ENCODE data around the gene RANGAP1. TPM values are rescaled to one million over a fixed set of nuclear protein-coding genes. Genes with fewer than 3 reads are reported as not detected.

RANGAP1 gene
- total RNA-seq, 1 donor from 2014 or later = 56.4 TPM

DNA sequence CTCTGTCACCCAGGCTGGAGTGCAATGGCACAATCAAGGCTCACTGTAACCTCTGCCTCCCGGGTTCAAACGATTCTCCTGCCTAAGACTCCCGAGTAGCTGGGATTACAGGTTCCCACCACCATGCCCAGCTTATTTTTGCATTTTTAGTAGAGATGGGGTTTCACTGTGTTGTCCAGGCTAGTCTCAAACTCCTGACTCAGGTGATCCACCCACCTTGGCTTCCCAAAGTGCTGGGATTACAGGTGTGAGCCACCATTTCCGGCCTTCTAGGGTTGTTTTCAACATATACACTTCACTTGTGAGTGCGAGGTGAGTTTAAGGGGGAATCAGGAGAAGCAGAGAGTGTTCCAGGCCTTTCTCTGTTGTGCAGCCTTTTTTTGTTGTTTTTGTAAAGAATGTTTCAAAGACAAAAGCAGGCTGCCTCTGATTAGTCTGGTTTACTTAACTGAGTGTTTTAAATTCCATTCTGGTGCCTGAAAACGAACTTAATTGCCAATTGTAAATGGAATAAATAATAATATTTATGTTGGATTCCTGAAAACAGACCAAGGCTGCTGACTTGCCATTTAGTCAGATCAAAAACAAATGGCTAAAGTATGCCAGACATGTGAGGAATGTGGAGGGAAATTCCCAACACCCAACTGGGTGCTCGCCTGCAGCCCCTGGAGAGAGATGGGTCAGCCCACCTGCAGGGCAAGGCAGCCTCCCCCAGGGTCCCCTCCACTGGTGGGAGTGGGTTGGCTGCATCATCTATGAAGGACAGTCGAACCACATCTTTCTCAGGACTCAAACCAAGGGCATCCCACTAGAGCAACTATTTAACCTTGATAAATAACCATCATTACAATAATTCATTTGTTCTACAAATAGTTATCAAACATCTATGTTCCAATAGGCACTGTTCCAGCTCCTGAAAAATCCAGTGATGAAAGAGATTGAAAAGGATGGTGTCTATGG, 4.6 kb upstream of the RANGAP1 start:
- Mint-ChIP-seq H3K27ac (no peak overlapping the region), H3K4me1 (peaks cover 11% of the 10 kb centered on the region), H3K9me3 (no peaks in the 10 kb centered on the region), H3K36me3 (ENCODE audit: low read depth) (peaks cover 4% of the 10 kb centered on the region), H3K27me3 (no peaks in the 10 kb centered on the region), H3K4me3 (no peak overlapping the region)
- no peak for DNase-seq
- no peak for ATAC-seq (ENCODE audit: low read depth)
- intact Hi-C loops (cut with micrococcal nuclease) = no loop called here
- POLR2A ChIA-PET = no interaction called here
- TF ChIP-seq, protein P1, sequence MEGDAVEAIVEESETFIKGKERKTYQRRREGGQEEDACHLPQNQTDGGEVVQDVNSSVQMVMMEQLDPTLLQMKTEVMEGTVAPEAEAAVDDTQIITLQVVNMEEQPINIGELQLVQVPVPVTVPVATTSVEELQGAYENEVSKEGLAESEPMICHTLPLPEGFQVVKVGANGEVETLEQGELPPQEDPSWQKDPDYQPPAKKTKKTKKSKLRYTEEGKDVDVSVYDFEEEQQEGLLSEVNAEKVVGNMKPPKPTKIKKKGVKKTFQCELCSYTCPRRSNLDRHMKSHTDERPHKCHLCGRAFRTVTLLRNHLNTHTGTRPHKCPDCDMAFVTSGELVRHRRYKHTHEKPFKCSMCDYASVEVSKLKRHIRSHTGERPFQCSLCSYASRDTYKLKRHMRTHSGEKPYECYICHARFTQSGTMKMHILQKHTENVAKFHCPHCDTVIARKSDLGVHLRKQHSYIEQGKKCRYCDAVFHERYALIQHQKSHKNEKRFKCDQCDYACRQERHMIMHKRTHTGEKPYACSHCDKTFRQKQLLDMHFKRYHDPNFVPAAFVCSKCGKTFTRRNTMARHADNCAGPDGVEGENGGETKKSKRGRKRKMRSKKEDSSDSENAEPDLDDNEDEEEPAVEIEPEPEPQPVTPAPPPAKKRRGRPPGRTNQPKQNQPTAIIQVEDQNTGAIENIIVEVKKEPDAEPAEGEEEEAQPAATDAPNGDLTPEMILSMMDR (IDR thresholded peaks at IDR 0.05) = no peak
- CTCF ChIA-PET = no interaction called here

- ChIA-PET CTCF (no interaction called here), POLR2A (interaction anchor here (4.6 kb wide), 1 partner anchor 13 kb away, joined by 101 read pairs; the partner anchor contains the start of gene ZC3H7B)
- DNase-seq (no peak), ATAC-seq (ENCODE audit: low read depth) (no peak)
- TF ChIP-seq, protein P1 (IDR thresholded peaks at IDR 0.05) = no peak
- peaks cover 18% of the 10 kb centered on the region for H3K4me1 Mint-ChIP-seq
- no peak overlapping the region for H3K27ac Mint-ChIP-seq
- peaks cover 7% of the 10 kb centered on the region for H3K36me3 Mint-ChIP-seq (ENCODE audit: low read depth)
- intact Hi-C loops (cut with micrococcal nuclease) = no loop called here
- no peaks in the 10 kb centered on the region for H3K27me3 Mint-ChIP-seq
- no peak overlapping the region for H3K4me3 Mint-ChIP-seq
- no peaks in the 10 kb centered on the region for H3K9me3 Mint-ChIP-seq
Measured at GRCh38 chr22:41289671-41290070, 3.7 kb upstream of the RANGAP1 start.

DNA sequence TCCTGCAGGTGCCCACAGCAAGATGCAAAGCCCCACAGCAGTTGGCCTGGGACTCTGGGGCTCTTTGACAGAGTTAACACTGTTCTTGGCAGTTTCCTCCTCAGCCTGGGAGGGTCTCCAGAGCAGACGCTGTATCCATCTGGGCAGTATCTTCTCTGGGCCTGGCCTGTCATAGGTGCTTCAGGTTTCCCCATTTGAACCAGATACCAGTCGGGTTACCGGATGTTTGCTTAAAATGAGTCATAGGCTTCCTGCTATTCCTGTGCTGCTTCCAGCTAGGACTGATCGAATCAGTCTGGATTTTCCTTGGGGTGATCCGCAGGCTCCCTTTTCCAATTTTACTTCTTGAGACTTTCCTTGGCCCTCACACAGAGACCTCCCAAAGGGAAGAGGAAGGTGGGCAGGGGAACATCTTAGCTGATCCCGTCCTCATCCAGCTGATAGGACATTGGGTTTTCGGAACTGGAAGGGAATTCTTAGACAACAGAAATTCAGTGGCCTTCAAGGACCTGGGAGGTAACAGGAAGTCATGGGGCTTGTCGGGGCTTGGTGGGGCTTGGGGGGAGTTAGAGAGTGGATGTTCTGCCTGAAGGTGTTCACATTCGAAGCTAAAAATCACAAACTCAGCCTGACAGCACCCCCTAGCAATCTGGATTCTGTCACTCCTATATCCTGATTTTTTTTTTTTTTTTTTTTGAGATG, 2.4 kb upstream of the RANGAP1 start:
- peak overlapping the region; percentile 11 for H3K4me3 Mint-ChIP-seq
- H3K27ac Mint-ChIP-seq = peak overlapping the region; percentile 61
- ATAC-seq (ENCODE audit: low read depth) (no peak), DNase-seq (no peak)
- no peaks in the 10 kb centered on the region for H3K27me3 Mint-ChIP-seq
- peaks cover 10% of the 10 kb centered on the region for H3K36me3 Mint-ChIP-seq (ENCODE audit: low read depth)
- intact Hi-C loops (cut with micrococcal nuclease) = no loop called here
- ChIA-PET CTCF (interaction anchor here (1.8 kb wide), 1 partner anchor 13 kb away, joined by 8 read pairs; the partner anchor contains the start of gene ZC3H7B), POLR2A (interaction anchor here (0.6 to 4.6 kb wide), 3 partner anchors 11 to 92 kb away, joined by 5 to 101 read pairs (median 11); partner anchors contain the start of gene ZC3H7B)
- TF ChIP-seq, protein P1 (IDR thresholded peaks at IDR 0.05) = no peak
- H3K9me3 Mint-ChIP-seq = no peaks in the 10 kb centered on the region
- peaks cover 22% of the 10 kb centered on the region for H3K4me1 Mint-ChIP-seq

DNA sequence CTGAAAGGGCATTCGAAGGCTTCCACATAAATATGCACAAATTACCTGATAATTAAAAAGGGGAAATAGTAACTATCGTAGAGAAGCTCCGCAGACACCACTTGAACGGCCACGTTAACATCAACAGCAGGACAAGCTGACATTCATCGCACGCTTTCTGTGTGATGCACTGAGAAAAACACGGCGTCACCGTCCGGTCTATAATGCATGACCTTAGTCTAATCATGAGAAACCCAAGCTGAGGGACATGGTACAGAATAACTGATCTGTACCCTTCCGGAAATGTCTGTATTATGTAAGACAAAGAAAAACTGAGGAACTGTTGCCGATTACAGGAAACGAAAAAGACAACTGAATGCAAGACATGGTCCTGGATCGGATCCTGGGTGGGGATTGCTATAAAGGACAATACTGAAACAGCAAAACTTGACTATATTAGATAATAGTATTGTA, 678 bp upstream of the RANGAP1 start:
- peaks cover 28% of the 10 kb centered on the region for H3K4me1 Mint-ChIP-seq
- DNase-seq (peak; percentile 27), ATAC-seq (ENCODE audit: low read depth) (peak; percentile 32)
- H3K27ac Mint-ChIP-seq = peak overlapping the region; percentile 98
- no peaks in the 10 kb centered on the region for H3K9me3 Mint-ChIP-seq
- POLR2A ChIA-PET = interaction anchor here (0.6 to 4.6 kb wide), 17 partner anchors 11 to 1967 kb away, joined by 3 to 101 read pairs (median 5); partner anchors contain the start of genes DESI1, EP300, POLR3H and RBX1
- TF ChIP-seq, protein P1 (IDR thresholded peaks at IDR 0.05) = no peak
- H3K4me3 Mint-ChIP-seq = peak overlapping the region; percentile 94
- CTCF ChIA-PET = interaction anchor here (0.5 to 1.8 kb wide), 4 partner anchors 15 to 95 kb away, joined by 3 to 14 read pairs (median 4); partner anchors contain the start of genes TEF and ZC3H7B
- no peaks in the 10 kb centered on the region for H3K27me3 Mint-ChIP-seq
- H3K36me3 Mint-ChIP-seq (ENCODE audit: low read depth) = peaks cover 19% of the 10 kb centered on the region
- intact Hi-C loops (cut with micrococcal nuclease) = loop anchor here (1.0 to 2.0 kb wide), 13 partner anchors 15 to 1766 kb away; partner anchors contain the start of genes ACO2, ATF4, DESI1 and L3MBTL2

Measured in activated B cell treated with CpG ODN at 0.5 μM for 24 hours (primary cell).